ENCODE results near the gene SEC14L5. TPM values are rescaled to one million over a fixed set of nuclear protein-coding genes. Genes with fewer than 3 reads are reported as not detected.

SEC14L5 gene
- total RNA-seq, 1 experiment from 2014 or later: 0.27 TPM

- ChIA-PET RAD21 (ENCODE audit: low non-redundant PET in 1 of 2, low total read pairs in 2 of 2, uncharacterized antibody in 2 of 2, unreplicated experiment in 2 of 2) (interaction anchor here (0.7 to 1.2 kb wide), 2 partner anchors 40 to 180 kb away, joined by 3 read pairs; partner anchors contain the start of genes ANKS3 (in 1 of the 2) and DNAAF8 (in 1 of the 2)), POLR2A (interaction anchor here (1.1 kb wide), 1 partner anchor 15 kb away, joined by 3 read pairs; no protein-coding TSS in a partner anchor), CTCF (no interaction called here)
- no peak overlapping the region for H3K4me3 ChIP-seq (replicated peaks in 1 of 2; ENCODE audit: low read depth in 1 of 2, low read length in 2 of 2)
- H2AFZ ChIP-seq (ENCODE audit: low read depth, low read length, poor library complexity, severe bottlenecking): no peak overlapping the region
- ATAC-seq: no peak
- H4K20me1 ChIP-seq (ENCODE audit: insufficient read depth): no peaks in the 10 kb centered on the region
- intact Hi-C loops (cut with micrococcal nuclease): no loop called here
- no peak for DNase-seq (ENCODE audit: low read depth, low spot score)
- H3K4me1 ChIP-seq (ENCODE audit: control insufficient read depth in 1 of 2, insufficient read depth in 2 of 2, low read length in 2 of 2): peaks cover 49 to 67% of the 10 kb centered on the region in 2 experiments
- no peaks in the 10 kb centered on the region for H3K36me3 ChIP-seq (ENCODE audit: control insufficient read depth in 1 of 2, insufficient read depth in 2 of 2, low read length in 2 of 2)
- no peak for TF ChIP-seq SP1 (IDR thresholded peaks at IDR 0.05; ENCODE audit: low read depth)
- no peak for TF ChIP-seq CEBPB (IDR thresholded peaks at IDR 0.05; ENCODE audit: low read depth)
- no peaks in the 10 kb centered on the region for H3K27me3 ChIP-seq (ENCODE audit: insufficient read depth, low read length)
- peak overlapping the region; percentile 30; the same call in 1 of the 2 replicates for H3K9ac ChIP-seq (ENCODE audit: low read length)
- H3K27ac ChIP-seq (ENCODE audit: low read depth, low read length): peak overlapping the region; percentile 15; the same call in 1 of the 2 replicates
- H3K9me2 ChIP-seq (ENCODE audit: insufficient read depth): no peaks in the 10 kb centered on the region
- H3K9me3 ChIP-seq (ENCODE audit: control insufficient read depth in 1 of 2, insufficient read depth in 1 of 2, low read depth in 1 of 2, low read length in 2 of 2): no peaks in the 10 kb centered on the region
- no peaks in the 10 kb centered on the region for H3K79me2 ChIP-seq (ENCODE audit: insufficient read depth, low read length)
- BruUV-seq (replicated peaks): no TSS peak
- H3K4me2 ChIP-seq (ENCODE audit: low read length): peak overlapping the region; percentile 48
These were observed 43.5 kb upstream of the SEC14L5 start for GRCh38 chr16:4914528-4915225.

DNA sequence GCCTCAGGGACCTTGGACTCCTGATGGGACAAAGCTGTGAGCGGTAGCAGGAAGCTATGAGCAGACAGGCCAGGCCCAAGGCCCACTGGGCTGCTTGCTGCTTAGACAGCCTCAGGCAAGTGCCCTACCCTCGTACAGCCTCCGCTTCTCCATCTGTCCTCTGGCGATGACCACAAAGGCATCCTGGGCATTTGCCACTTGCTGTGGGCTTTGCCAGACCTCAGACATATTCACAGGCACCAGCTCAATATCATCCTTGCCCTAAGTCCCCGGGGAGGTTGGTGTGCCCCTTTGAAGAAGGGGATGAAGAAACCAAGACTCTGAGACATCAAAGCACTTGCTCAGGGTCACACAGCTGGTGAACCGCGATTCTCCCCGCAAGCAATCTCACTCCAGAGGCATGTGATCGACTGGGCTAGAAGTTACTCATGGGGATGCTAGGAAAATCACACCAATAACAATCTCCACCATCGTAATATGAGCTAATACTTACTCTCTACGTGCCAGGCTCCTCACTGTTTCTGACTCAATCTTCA is 42.8 kb upstream of the SEC14L5 start:
- intact Hi-C loops (cut with micrococcal nuclease): no loop called here
- peak overlapping the region; percentile 15; the same call in 1 of the 2 replicates for H3K27ac ChIP-seq (ENCODE audit: low read depth, low read length)
- CTCF ChIA-PET: no interaction called here
- no peaks in the 10 kb centered on the region for H3K9me3 ChIP-seq (ENCODE audit: control insufficient read depth in 1 of 2, insufficient read depth in 1 of 2, low read depth in 1 of 2, low read length in 2 of 2)
- H3K36me3 ChIP-seq (ENCODE audit: control insufficient read depth in 1 of 2, insufficient read depth in 2 of 2, low read length in 2 of 2): no peaks in the 10 kb centered on the region
- ATAC-seq (peak; percentile 63), DNase-seq (ENCODE audit: low read depth, low spot score) (peak; percentile 57)
- no TSS peak for BruUV-seq (replicated peaks)
- RAD21 ChIA-PET (ENCODE audit: low non-redundant PET in 1 of 2, low total read pairs in 2 of 2, uncharacterized antibody in 2 of 2, unreplicated experiment in 2 of 2): interaction anchor here (0.7 to 1.2 kb wide), 2 partner anchors 40 to 181 kb away, joined by 3 read pairs; partner anchors contain the start of genes ANKS3 (in 1 of the 2) and DNAAF8 (in 1 of the 2)
- H3K4me3 ChIP-seq (replicated peaks in 1 of 2; ENCODE audit: low read depth in 1 of 2, low read length in 2 of 2): no peak overlapping the region
- TF ChIP-seq SRF (IDR thresholded peaks at IDR 0.05; ENCODE audit: low read depth) (no peak), JUND (IDR thresholded peaks at IDR 0.05) (0 out of 2 replicates have a peak, but pooled peaks have one; percentile 19), TCF7L2 (IDR thresholded peaks at IDR 0.05; ENCODE audit: borderline replicate concordance, extremely low read depth, insufficient read depth, insufficient read length) (peak; percentile 83), POLR2AphosphoS5 (IDR thresholded peaks at IDR 0.05; ENCODE audit: low read depth, low read length) (no peak), ZFX (IDR thresholded peaks at IDR 0.05) (no peak)
- TF ChIP-seq, protein P1, sequence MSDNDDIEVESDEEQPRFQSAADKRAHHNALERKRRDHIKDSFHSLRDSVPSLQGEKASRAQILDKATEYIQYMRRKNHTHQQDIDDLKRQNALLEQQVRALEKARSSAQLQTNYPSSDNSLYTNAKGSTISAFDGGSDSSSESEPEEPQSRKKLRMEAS (IDR thresholded peaks at IDR 0.05): peak; percentile 57; the same call in 1 of the 2 replicates
- peak overlapping the region; percentile 30; the same call in 1 of the 2 replicates for H3K9ac ChIP-seq (ENCODE audit: low read length)
- no peak overlapping the region for H2AFZ ChIP-seq (ENCODE audit: low read depth, low read length, poor library complexity, severe bottlenecking)
- POLR2A ChIA-PET: interaction anchor here (1.1 kb wide), 1 partner anchor 14 kb away, joined by 3 read pairs; no protein-coding TSS in a partner anchor
- peaks cover 50 to 68% of the 10 kb centered on the region in 2 experiments for H3K4me1 ChIP-seq (ENCODE audit: control insufficient read depth in 1 of 2, insufficient read depth in 2 of 2, low read length in 2 of 2)
- H3K9me2 ChIP-seq (ENCODE audit: insufficient read depth): no peaks in the 10 kb centered on the region
- H3K27me3 ChIP-seq (ENCODE audit: insufficient read depth, low read length): no peaks in the 10 kb centered on the region
- no peaks in the 10 kb centered on the region for H3K79me2 ChIP-seq (ENCODE audit: insufficient read depth, low read length)
- peak overlapping the region; percentile 48 for H3K4me2 ChIP-seq (ENCODE audit: low read length)
- H4K20me1 ChIP-seq (ENCODE audit: insufficient read depth): no peaks in the 10 kb centered on the region
